Measurements from ENCODE around the gene TCF7L1.

Gene TCF7L1

DNA sequence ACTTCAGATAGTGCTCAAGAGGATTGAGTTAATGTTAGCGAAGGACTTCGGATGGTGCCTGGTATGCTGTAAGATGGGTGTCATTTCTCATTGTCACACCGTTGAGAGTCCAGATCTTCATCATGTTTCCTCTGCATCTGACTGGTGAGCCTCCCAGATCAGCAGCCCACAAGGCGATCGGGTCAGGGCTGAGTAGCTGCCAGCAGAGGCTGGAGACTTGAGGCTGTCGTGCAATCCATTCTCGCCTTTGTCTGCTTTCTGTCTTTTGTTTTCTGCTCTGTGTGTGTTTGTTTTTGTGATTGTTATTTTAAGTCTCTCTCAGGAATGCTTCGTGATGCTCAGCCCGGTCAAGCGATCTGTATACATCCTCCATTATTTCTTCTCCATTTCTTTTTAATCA, 98.8 kb downstream of the TCF7L1 start:
- DNase-seq: no peak

DNA sequence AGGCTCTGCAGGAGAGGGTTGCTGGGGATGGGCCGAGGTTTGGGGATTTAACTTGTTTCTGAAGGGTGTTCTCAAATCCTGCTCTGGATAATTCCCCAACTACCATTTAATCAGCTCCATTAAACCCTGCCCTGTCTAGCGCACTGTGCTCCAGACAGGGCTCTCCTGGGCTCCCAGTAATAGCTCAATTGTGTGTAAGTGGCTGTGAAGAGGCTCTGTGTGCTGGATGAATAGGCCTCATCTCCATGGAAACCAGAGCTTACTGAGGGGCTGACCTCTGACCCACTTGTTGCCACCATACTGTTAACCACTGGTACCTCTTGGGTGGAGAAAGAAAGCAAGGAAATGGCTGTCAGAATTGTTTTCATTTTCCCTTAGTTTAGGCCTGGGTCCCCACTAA, 101.7 kb downstream of the TCF7L1 start:
- no peak for DNase-seq

DNA sequence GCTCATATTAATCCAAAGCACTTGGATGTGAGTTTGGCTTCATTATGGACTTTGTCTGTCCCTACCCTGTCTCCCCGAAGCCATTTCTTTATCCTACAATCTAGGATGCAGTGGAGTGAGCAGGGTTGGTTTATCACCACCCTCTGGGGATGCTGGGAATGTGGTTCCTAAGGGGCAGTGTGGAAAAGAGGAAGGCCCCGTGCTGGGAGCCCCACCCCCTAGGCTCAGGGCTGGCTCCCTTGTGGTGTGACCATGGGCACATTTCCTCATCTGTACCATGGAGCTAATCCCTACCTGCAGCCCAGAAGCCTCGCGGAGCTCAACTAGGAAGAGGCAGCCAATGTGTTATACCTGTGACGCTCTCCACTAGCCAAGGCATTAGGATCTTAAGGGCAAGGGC, 102.1 kb downstream of the TCF7L1 start:
- no peak for DNase-seq

- no peak for DNase-seq
Measured at GRCh38 chr2:85236084-85236483, 102.9 kb downstream of the TCF7L1 start.

- DNase-seq: no peak
Measured at GRCh38 chr2:85237849-85238565, 104.8 kb downstream of the TCF7L1 start.

- no peak for DNase-seq
Measured at GRCh38 chr2:85238607-85239006, 105.4 kb downstream of the TCF7L1 start.

- DNase-seq: no peak
Measured at GRCh38 chr2:85239102-85239501, 105.9 kb downstream of the TCF7L1 start.

GRCh38 chr2:85240055-85240454, 106.9 kb downstream of the TCF7L1 start:
- DNase-seq: no peak

GRCh38 chr2:85242321-85242720, 109.1 kb downstream of the TCF7L1 start:
- DNase-seq: no peak

DNA sequence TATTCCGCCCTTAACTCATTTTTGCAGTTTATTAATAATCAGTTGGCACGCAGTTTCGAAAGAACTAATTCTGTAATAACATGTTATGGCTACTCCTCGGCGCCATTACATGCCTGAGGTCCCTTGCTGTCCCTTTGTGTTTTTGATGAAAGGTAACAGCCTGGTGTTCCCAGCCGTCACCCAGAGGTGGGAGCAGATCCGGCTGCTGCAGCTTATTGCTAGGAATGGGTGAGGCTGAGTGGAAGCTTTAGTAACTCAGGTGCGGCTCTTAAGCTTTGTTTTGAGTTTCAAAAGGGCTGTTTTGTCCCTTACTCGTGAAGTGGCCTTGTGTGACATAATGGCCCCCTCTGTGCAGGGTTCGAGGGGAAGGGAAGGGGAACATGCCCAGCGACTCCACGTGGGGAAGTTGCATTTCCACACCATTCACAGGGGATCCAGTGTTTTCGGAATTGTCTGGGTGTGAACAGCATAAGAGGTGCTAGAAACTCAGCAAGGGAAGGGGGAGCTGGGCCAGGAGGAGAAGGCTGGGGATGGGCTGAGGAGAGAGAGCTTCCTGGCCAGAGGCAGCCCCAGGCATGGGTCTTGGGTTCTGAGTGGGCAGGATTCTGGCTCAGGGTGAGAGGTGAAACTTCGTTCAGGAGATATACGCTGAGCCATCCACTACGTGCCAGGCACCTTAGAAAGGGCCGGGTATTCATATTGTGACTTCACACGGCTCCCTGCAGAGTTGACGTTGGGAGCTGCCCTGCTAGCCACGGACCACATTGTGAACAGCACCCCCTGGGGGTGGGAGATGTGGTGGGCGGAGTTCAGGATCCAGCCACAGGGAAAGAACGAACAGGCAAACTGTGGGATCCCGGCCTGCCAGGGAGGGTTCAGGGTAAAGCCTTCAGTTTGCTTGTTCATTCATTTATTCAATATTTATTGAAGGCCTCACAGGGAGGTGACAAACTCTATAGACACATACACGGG, 110.2 kb downstream of the TCF7L1 start:
- DNase-seq: peak; percentile 60

GRCh38 chr2:85244828-85245227, 111.6 kb downstream of the TCF7L1 start:
- no peak for DNase-seq

DNA sequence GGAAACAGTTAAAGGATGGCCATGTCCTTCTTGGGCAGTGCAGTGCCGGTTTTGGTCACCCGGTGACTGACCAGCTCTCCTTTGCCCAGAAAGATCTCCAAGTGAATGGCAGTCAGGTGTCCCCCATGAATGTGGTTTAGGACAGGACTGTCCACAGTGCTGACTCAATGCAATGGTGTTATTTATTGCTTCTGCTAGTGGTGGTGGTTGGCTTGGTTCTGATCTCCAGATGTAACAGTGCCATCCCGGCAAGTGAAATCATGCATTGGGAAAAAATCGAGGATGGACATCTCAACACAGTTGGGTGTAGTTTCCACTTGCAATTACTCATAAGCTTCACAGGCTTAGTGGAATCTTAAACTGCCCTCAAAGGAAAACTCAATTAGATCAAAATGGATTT, 112.7 kb downstream of the TCF7L1 start:
- no peak for DNase-seq

GRCh38 chr2:85246348-85246747, 113.2 kb downstream of the TCF7L1 start:
- no peak for DNase-seq

GRCh38 chr2:85247610-85248009, 114.4 kb downstream of the TCF7L1 start:
- DNase-seq: no peak

- DNase-seq: no peak
Measured at GRCh38 chr2:85248773-85249509, 115.7 kb downstream of the TCF7L1 start.

GRCh38 chr2:85250045-85250444, 116.9 kb downstream of the TCF7L1 start:
- DNase-seq: no peak

DNA sequence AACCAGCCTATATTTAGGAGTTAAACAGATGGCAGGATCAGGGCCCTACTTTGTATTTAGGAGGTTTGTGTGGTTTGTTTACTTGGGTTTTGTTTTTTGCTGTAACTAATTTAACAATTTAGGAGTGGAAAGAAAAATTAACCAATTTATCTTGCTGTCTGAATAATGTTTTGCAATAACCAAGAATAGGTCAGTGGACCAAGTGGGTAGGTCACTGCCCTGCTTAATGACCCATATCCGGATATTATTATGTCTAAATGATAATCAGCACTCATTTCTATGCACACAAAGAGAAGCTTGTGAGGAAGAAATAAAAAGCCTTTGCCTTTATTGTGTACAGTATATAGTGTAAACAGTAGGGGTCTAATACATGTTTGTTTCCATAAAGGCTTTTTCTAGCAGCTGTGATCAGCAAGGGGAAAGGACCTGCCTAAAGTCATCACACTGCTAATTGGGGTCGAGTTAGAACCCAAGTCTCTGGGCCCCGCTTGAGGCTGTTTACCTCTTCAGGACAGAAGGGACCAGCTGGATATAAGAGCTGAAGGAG, 118.0 kb downstream of the TCF7L1 start:
- no peak for DNase-seq

GRCh38 chr2:85253890-85254289, 120.7 kb downstream of the TCF7L1 start:
- DNase-seq: no peak

GRCh38 chr2:85254540-85255300, 121.5 kb downstream of the TCF7L1 start:
- no peak for DNase-seq

DNA sequence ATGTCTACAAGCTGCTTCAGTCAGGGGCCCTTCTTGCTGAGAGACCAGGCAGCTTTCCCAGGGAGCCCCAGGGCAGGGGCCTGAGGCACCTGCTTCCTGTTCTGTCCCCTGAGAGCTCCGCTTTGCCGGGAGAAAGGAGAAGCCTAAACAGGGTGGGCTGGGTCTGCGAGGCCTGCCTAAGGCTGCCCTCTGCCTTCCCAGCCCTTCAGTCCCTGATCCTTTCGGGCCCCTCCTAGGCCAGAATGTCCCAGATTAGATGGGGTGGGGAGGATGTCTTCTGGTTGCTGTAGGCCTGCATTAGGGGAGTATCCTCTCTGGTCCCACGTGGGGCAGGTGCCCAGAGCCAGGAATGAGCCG, 122.2 kb downstream of the TCF7L1 start:
- no peak for DNase-seq

DNA sequence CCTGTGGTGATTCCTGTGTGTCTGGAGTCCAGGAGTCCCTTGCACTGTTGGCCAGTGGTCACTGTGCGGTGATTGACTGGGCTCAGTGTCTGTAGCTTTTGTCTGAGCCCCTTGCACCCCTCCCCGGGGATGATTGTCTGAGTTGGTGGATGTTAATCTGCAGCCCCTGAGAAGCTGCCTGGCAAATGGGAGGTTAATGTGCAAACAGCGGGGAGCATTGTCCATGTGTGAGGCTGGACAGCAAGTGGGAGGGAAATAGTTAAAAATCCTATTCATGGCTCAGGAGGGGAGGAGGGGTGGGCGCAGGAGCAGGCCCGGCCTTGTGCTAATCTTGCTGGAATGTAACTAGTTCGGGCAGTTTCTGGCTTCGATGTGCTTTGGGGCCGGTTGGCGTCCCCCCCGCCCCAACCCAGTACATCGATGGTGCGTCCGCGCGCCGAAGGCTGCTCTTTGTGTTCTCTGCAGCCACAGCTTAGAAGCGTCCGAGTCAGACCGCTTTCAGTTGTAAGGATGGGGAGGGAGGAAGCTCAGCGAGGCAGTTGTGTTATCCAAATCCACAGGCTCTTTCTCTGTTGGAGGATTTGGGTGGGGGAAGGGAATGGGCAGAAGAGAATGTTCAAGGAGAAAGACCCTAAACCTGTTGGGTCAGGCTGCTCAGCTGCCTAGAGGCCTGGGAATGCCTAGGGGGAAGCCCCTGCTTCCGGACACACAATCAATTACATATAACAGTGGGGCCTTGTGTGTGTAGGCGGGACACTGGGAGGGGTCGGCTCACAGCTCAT, 122.8 kb downstream of the TCF7L1 start:
- no peak for DNase-seq

Measured in RPMI8226 (cell line).